GM23248 (cell line): ENCODE results near the gene KLHDC4. TPM values are rescaled to one million over a fixed set of nuclear protein-coding genes. Genes with fewer than 3 reads are reported as not detected.

ENCODE experiments used
- DNase-seq: peaks from one replicate; pipeline ENCODE4 v3.0.0-alpha.2; 2015
- H2AFZ ChIP-seq: fragments of 200-600 bp; sonication (generic); 2 replicates; pipeline ENCODE4 v1.6.1; 2016; ENCODE audit warnings: antibody characterized with exemption
- H3F3A ChIP-seq: fragments of 200-600 bp; sonication (generic); 2 replicates; pipeline ENCODE4 v1.6.1; 2016; ENCODE audit warnings: mild to moderate bottlenecking, antibody characterized with exemption, mixed run types; ENCODE audit not compliant: insufficient read depth
- H3K27ac ChIP-seq: fragments of 200-600 bp; sonication (generic); 2 replicates; pipeline ENCODE4 v1.5.1; 2016; ENCODE audit warnings: mild to moderate bottlenecking
- H3K27me3 ChIP-seq: fragments of 200-600 bp; sonication (generic); replicated peaks from 2 replicates; pipeline ENCODE4 v1.6.1; 2016; ENCODE audit warnings: mild to moderate bottlenecking; ENCODE audit not compliant: insufficient read depth
- H3K36me3 ChIP-seq: fragments of 200-600 bp; sonication (generic); 2 replicates; pipeline ENCODE4 v1.6.1; 2016; ENCODE audit warnings: low read depth, mild to moderate bottlenecking
- H3K4me1 ChIP-seq: fragments of 200-600 bp; sonication (generic); 2 replicates; pipeline ENCODE4 v1.6.1; 2016; ENCODE audit warnings: mild to moderate bottlenecking; ENCODE audit not compliant: insufficient read depth
- H3K4me2 ChIP-seq: fragments of 200-600 bp; sonication (generic); one replicate; pipeline ENCODE4 v1.6.1; 2016; ENCODE audit warnings: mild to moderate bottlenecking; ENCODE audit not compliant: unreplicated experiment
- H3K4me3 ChIP-seq: fragments of 200-600 bp; sonication (generic); 2 replicates; pipeline ENCODE4 v1.5.1; 2016; ENCODE audit warnings: mild to moderate bottlenecking
- H3K79me2 ChIP-seq: fragments of 200-600 bp; sonication (generic); 2 replicates; pipeline ENCODE4 v1.6.1; 2016; ENCODE audit warnings: mild to moderate bottlenecking; ENCODE audit not compliant: insufficient read depth
- H3K9ac ChIP-seq: fragments of 200-600 bp; sonication (generic); 2 replicates; pipeline ENCODE4 v1.6.1; 2016; ENCODE audit warnings: mild to moderate bottlenecking
- H3K9me2 ChIP-seq: fragments of 200-600 bp; sonication (generic); 2 replicates; pipeline ENCODE4 v1.6.1; 2016; ENCODE audit warnings: mixed run types, mild to moderate bottlenecking, moderate library complexity; ENCODE audit not compliant: insufficient read depth
- H3K9me3 ChIP-seq: fragments of 200-600 bp; sonication (generic); one replicate; pipeline ENCODE4 v1.6.1; 2017; ENCODE audit warnings: low read depth
- H4K20me1 ChIP-seq: fragments of 200-600 bp; sonication (generic); 2 replicates; pipeline ENCODE4 v1.6.0; 2016; ENCODE audit not compliant: insufficient read depth
- EZH2 ChIP-seq: fragments of 200-600 bp; sonication (generic); IDR thresholded peaks from 2 replicates; pipeline ENCODE4 v1.6.1; 2018; ENCODE audit warnings: antibody characterized with exemption, mild to moderate bottlenecking; ENCODE audit not compliant: insufficient read depth, poor library complexity, severe bottlenecking
- EZH2phosphoT487 ChIP-seq: fragments of 200-600 bp; sonication (generic); IDR thresholded peaks from 2 replicates; pipeline ENCODE4 v1.6.1; 2018; ENCODE audit warnings: antibody characterized with exemption, moderate library complexity, mild to moderate bottlenecking, low read depth; ENCODE audit not compliant: insufficient read depth
- WGBS, 2 experiments: methylation state at CpG; one replicate each; pipeline ENCODE4 v1.1.6; 2015 to 2017; ENCODE audit warnings: low lambda C conversion rate in 2 of 2, low coverage in 1 of 2; ENCODE audit errors: missing lambda C conversion rate in 2 of 2; 5-methylcytosine and 5-hydroxymethylcytosine counted together
- in situ Hi-C: fragments of 300-500 bp; cut with MboI; formaldehyde crosslinking; loops from 2 replicates; pipeline ENCODE4 v1.15.0; 2020
- polyA plus RNA-seq: library from polyadenylated mRNA; unstranded; fragments of >200 nt; fragmentation: Nextera tagmentation; extraction: Ambion mirVana; gene quantifications from 2 replicates; pipeline ENCODE4 v1.2.1, GENCODE V29; 2016
- total RNA-seq: library from RNA; depleted of rRNA; stranded (reverse); fragments of >200 nt; shearing (Covaris generic); gene quantifications from 2 replicates; pipeline ENCODE4 v1.2.3, GENCODE V29; 2014

Gene KLHDC4
- total and polyA plus RNA-seq, 2 experiments from 2014 or later: 8.8 to 9.4 TPM

- Histone ChIP-seq H3K79me2 (no peaks in the 10 kb centered on the region), H3K9me3 (no peaks in the 10 kb centered on the region), H3K4me3 (no peak overlapping the region), H3K4me1 (peaks cover 6% of the 10 kb centered on the region; the same call in 1 of the 2 replicates), H2AFZ (no peak overlapping the region), H3K9me2 (no peaks in the 10 kb centered on the region), H4K20me1 (no peaks in the 10 kb centered on the region), H3K9ac (no peak overlapping the region), H3K4me2 (no peak overlapping the region), H3K27me3 (no peaks in the 10 kb centered on the region), H3K36me3 (no peaks in the 10 kb centered on the region), H3K27ac (no peak overlapping the region), H3F3A (0 out of 2 replicates have a peak, but pooled peaks cover 3% of the 10 kb centered on the region)
- DNase-seq: no peak
- 71 to 77% methylated on average over 12 of the region's 12 CpGs for WGBS, 2 experiments
- in situ Hi-C loops: no loop called here
- TF ChIP-seq EZH2phosphoT487: no peak
- no peak for TF ChIP-seq EZH2
These were observed 29.6 kb upstream of the KLHDC4 start for GRCh38 chr16:87795336-87795735.

DNA sequence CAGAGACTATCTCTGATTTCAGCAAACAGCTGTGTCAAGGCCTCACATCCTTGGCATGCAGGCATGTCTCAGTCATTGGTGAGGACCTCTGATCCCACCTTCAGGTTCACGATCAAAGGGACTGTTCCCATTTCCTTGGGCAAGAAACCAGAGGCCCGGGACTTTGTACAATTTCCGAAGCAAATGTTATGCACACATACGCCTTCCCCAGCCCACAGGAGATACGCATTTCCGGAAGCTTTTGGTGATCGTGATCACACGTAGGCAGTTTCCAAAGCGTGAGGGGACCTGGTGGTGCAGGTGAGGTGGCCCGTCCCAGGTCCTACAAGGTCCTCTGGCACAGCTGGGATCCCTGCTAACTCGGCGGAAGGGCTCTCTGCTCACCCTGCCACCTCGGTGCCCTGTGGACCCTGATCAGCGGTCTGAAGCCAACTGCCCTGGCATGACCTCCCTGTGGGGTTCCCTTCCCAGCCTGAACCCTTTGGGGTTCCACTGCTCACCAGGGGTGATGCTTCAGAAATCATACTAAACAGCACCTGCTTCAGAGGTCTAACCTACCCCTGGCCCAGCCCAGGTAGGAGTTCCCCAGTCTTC is 28.8 kb upstream of the KLHDC4 start:
- in situ Hi-C loops: no loop called here
- 0 out of 2 replicates have a peak, but pooled peaks cover 4% of the 10 kb centered on the region for H3F3A ChIP-seq
- no peak for DNase-seq
- no peaks in the 10 kb centered on the region for H3K27me3 ChIP-seq
- no peaks in the 10 kb centered on the region for H3K36me3 ChIP-seq
- no peak overlapping the region for H3K4me3 ChIP-seq
- H2AFZ ChIP-seq: no peak overlapping the region
- peaks cover 11% of the 10 kb centered on the region; the same call in 1 of the 2 replicates for H3K4me1 ChIP-seq
- no peak overlapping the region for H3K9ac ChIP-seq
- H4K20me1 ChIP-seq: no peaks in the 10 kb centered on the region
- H3K4me2 ChIP-seq: no peak overlapping the region
- 84 to 88% methylated on average over 14 of the region's 14 CpGs for WGBS, 2 experiments
- TF ChIP-seq EZH2phosphoT487: no peak
- TF ChIP-seq EZH2: no peak
- no peaks in the 10 kb centered on the region for H3K9me3 ChIP-seq
- H3K79me2 ChIP-seq: no peaks in the 10 kb centered on the region
- H3K9me2 ChIP-seq: no peaks in the 10 kb centered on the region
- H3K27ac ChIP-seq: no peak overlapping the region

- in situ Hi-C loops: no loop called here
- no peak overlapping the region for H3K4me2 ChIP-seq
- 77 to 80% methylated on average over 7 of the region's 7 CpGs for WGBS, 2 experiments
- no peaks in the 10 kb centered on the region for H3K79me2 ChIP-seq
- H3K9me2 ChIP-seq: no peaks in the 10 kb centered on the region
- no peak overlapping the region for H3K4me3 ChIP-seq
- no peaks in the 10 kb centered on the region for H3K36me3 ChIP-seq
- 0 out of 2 replicates have a peak, but pooled peaks cover 4% of the 10 kb centered on the region for H3F3A ChIP-seq
- no peak overlapping the region for H2AFZ ChIP-seq
- no peak overlapping the region for H3K27ac ChIP-seq
- H3K27me3 ChIP-seq: no peaks in the 10 kb centered on the region
- H4K20me1 ChIP-seq: no peaks in the 10 kb centered on the region
- no peak for DNase-seq
- H3K4me1 ChIP-seq: peaks cover 11% of the 10 kb centered on the region; the same call in 1 of the 2 replicates
- no peak overlapping the region for H3K9ac ChIP-seq
- no peaks in the 10 kb centered on the region for H3K9me3 ChIP-seq
- TF ChIP-seq EZH2phosphoT487 (no peak), EZH2 (no peak)
These were observed 26.4 kb upstream of the KLHDC4 start for GRCh38 chr16:87792205-87792565.

GRCh38 chr16:87791295-87792204 is 25.8 kb upstream of the KLHDC4 start:
- H3K4me3 ChIP-seq: no peak overlapping the region
- in situ Hi-C loops: no loop called here
- H3K9me3 ChIP-seq: no peaks in the 10 kb centered on the region
- H3K4me2 ChIP-seq: no peak overlapping the region
- no peak for TF ChIP-seq EZH2
- TF ChIP-seq EZH2phosphoT487: no peak
- no peak overlapping the region for H2AFZ ChIP-seq
- H3K79me2 ChIP-seq: no peaks in the 10 kb centered on the region
- no peaks in the 10 kb centered on the region for H3K9me2 ChIP-seq
- H4K20me1 ChIP-seq: no peaks in the 10 kb centered on the region
- H3F3A ChIP-seq: 0 out of 2 replicates have a peak, but pooled peaks cover 4% of the 10 kb centered on the region
- H3K36me3 ChIP-seq: no peaks in the 10 kb centered on the region
- H3K27me3 ChIP-seq: no peaks in the 10 kb centered on the region
- WGBS, 2 experiments: 78 to 82% methylated on average over 21 to 32 of the region's 32 CpGs
- no peak for DNase-seq
- H3K4me1 ChIP-seq: peaks cover 11% of the 10 kb centered on the region; the same call in 1 of the 2 replicates
- no peak overlapping the region for H3K9ac ChIP-seq
- no peak overlapping the region for H3K27ac ChIP-seq
